Left lung (tissue), 14 donors: ENCODE data around the gene CPN2. TPM values are rescaled to one million over a fixed set of nuclear protein-coding genes. Genes with fewer than 3 reads are reported as not detected.

Source experiments
- ATAC-seq: fragments of 200-7000 bp; cut with Tn5 transposase; one replicate; pipeline ENCODE4 v1.9.1; 2020; ENCODE audit warnings: moderate library complexity
- DNase-seq, 4 donors: peaks; one replicate each; pipeline ENCODE4 v3.0.0-alpha.2; 2013 to 2020
- H3K27ac ChIP-seq, 2 donors: fragments of 200-600 bp; sonication (generic) in 1 of 2; one replicate each; pipeline versions ENCODE4 v1.5.0 to v1.8.0; 2020 to 2021
- H3K27me3 ChIP-seq, 2 donors: fragments of 200-600 bp; sonication (generic) in 1 of 2; one replicate each; pipeline versions ENCODE4 v1.5.0 to v1.8.0; 2020 to 2021
- H3K36me3 ChIP-seq, 2 donors: fragments of 200-600 bp; sonication (generic) in 1 of 2; one replicate each; pipeline versions ENCODE4 v1.5.0 to v1.8.0; 2020 to 2021
- H3K4me1 ChIP-seq, 2 donors: fragments of 200-600 bp; one replicate each; pipeline ENCODE4 v1.8.0; 2021
- H3K4me3 ChIP-seq, 2 donors: fragments of 200-600 bp; sonication (generic) in 1 of 2; one replicate each; pipeline versions ENCODE4 v1.5.0 to v1.8.0; 2020 to 2021; ENCODE audit warnings: mild to moderate bottlenecking in 1 of 2
- H3K9me3 ChIP-seq, 2 donors: fragments of 200-600 bp; sonication (generic) in 1 of 2; one replicate each; pipeline versions ENCODE4 v1.5.0 to v1.8.0; 2020 to 2021
- intact Hi-C, 2 donors: fragments of 100-400 bp; cut with DNase I; formaldehyde crosslinking; loops; one replicate each; pipeline versions ENCODE4 v1.11.2 to v1.14.2; 2022
- long read RNA-seq, 12 donors: library from polyadenylated mRNA in 2 of 12; unstranded in 2 of 12; transcript quantifications; one replicate each; pipeline ENCODE4 v2.0.0 and lab custom pipeline, GENCODE V29; 2019 to 2026
- polyA plus RNA-seq, 6 donors: library from polyadenylated mRNA; unstranded; fragments of 120-200 nt; gene quantifications; one replicate each; pipeline ENCODE4 v1.2.1, GENCODE V29; 2013; ENCODE audit not compliant: insufficient read length in 6 of 6
- total RNA-seq, 2 donors: library from RNA; stranded (reverse); fragmentation: NEBNext Ultra II Directional; extraction: Animal tissue kit (Norgen Biotek cat#: 25700); gene quantifications; one replicate each; pipeline ENCODE4 v1.2.1, GENCODE V29; 2021
- TF ChIP-seq, protein P1 (sequence below), 2 donors: fragments of 200-600 bp; sonication (generic) in 1 of 2; IDR thresholded peaks; one replicate each; pipeline versions ENCODE4 v1.5.0 to v1.8.0; 2021; ENCODE audit warnings: antibody characterized with exemption in 2 of 2
- donor health status: DM: no; HTN: yes; CAD: no.
- donor health status: DM: no; HTN: no; CAD: no.

Gene CPN2, protein sequence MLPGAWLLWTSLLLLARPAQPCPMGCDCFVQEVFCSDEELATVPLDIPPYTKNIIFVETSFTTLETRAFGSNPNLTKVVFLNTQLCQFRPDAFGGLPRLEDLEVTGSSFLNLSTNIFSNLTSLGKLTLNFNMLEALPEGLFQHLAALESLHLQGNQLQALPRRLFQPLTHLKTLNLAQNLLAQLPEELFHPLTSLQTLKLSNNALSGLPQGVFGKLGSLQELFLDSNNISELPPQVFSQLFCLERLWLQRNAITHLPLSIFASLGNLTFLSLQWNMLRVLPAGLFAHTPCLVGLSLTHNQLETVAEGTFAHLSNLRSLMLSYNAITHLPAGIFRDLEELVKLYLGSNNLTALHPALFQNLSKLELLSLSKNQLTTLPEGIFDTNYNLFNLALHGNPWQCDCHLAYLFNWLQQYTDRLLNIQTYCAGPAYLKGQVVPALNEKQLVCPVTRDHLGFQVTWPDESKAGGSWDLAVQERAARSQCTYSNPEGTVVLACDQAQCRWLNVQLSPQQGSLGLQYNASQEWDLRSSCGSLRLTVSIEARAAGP
- not detected for total RNA-seq
- not detected for polyA plus RNA-seq
- long read RNA-seq, donor 1: 0 reads
- long read RNA-seq, donor 2: 0 reads
- long read RNA-seq, donor 3: 0 reads
- long read RNA-seq, donor 4: 0 reads
- long read RNA-seq, donor 5: 0 reads
- long read RNA-seq, donor 6: 0 reads
- long read RNA-seq, donor 7: 0 reads
- long read RNA-seq, donor 8: 0 reads
- long read RNA-seq, donor 9: 0 reads
- long read RNA-seq, donor 10: 0 reads
- long read RNA-seq, donor 11: 0 reads
- long read RNA-seq, donor 12: 0 reads

GRCh38 chr3:194351080-194351672 lies at the start of gene CPN2:
CPN2 (minus strand) TSS chr3:194351328; CDS start chr3:194342702, 8,626 bp downstream.
- intact Hi-C loops: no loop called here
- no peak for ATAC-seq
- no peaks in the 10 kb centered on the region for H3K4me1 ChIP-seq

GRCh38 chr3:194399874-194400411 lies 48.8 kb upstream of the CPN2 start:
- no peak overlapping the region for H3K4me3 ChIP-seq
- ATAC-seq: no peak
- H3K4me1 ChIP-seq: peaks cover 6 to 23% of the 10 kb centered on the region in 2 donors
- TF ChIP-seq, protein P1, sequence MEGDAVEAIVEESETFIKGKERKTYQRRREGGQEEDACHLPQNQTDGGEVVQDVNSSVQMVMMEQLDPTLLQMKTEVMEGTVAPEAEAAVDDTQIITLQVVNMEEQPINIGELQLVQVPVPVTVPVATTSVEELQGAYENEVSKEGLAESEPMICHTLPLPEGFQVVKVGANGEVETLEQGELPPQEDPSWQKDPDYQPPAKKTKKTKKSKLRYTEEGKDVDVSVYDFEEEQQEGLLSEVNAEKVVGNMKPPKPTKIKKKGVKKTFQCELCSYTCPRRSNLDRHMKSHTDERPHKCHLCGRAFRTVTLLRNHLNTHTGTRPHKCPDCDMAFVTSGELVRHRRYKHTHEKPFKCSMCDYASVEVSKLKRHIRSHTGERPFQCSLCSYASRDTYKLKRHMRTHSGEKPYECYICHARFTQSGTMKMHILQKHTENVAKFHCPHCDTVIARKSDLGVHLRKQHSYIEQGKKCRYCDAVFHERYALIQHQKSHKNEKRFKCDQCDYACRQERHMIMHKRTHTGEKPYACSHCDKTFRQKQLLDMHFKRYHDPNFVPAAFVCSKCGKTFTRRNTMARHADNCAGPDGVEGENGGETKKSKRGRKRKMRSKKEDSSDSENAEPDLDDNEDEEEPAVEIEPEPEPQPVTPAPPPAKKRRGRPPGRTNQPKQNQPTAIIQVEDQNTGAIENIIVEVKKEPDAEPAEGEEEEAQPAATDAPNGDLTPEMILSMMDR (IDR thresholded peaks at IDR 0.05): no peak
- peaks cover 0 to 13% of the 10 kb centered on the region in 2 donors for H3K36me3 ChIP-seq
- no peak for DNase-seq
- no peaks in the 10 kb centered on the region for H3K9me3 ChIP-seq
- H3K27ac ChIP-seq: no peak overlapping the region
- H3K27me3 ChIP-seq: peaks cover 19 to 51% of the 10 kb centered on the region in 2 donors
- intact Hi-C loops: loop anchor here in 1 of 2 donors (5.0 kb wide), 1 partner anchor 58 kb away; no protein-coding TSS in a partner anchor

More at GRCh38 chr3:194351080-194351672, at the start of gene CPN2:
- DNase-seq: no peak
- Histone ChIP-seq H3K27me3 (peaks cover 0 to 1% of the 10 kb centered on the region in 2 donors), H3K27ac (no peak within 1 kb of the TSS), H3K9me3 (no peaks in the 10 kb centered on the region), H3K4me3 (no peak within 1 kb of the TSS), H3K36me3 (no peaks in the 10 kb centered on the region)
- TF ChIP-seq, protein P1 (IDR thresholded peaks at IDR 0.05): no peak

DNA sequence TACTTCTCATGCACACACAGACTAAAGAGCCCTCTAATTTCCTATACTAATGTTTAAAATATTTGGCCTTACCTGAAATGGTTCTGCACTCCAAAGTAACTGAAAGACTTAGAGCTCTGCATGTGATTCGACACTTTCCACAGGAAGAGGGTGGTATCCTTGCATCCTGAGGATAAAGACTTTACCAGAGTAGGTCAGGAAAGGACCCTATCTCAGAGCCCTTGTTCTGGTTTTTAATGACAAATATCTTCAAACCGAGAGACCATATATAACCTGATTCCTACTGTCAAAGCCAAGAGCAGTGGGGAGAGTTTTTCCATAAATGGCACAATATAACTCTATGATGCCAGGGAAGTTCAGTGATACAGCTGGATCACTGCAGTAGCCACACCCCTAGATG lies 48.0 kb upstream of the CPN2 start, which contains the start of gene GP5:
TSS of gene GP5 (minus strand) at position 101 of the 400 bp plus-strand sequence. CDS start 984 bp downstream, outside the sequence.
- intact Hi-C loops: loop anchor here in 1 of 2 donors (5.0 kb wide), 1 partner anchor 57 kb away; no protein-coding TSS in a partner anchor
- Histone ChIP-seq H3K4me1 (peaks cover 6 to 23% of the 10 kb centered on the region in 2 donors), H3K27me3 (peaks cover 19 to 59% of the 10 kb centered on the region in 2 donors), H3K36me3 (peaks cover 0 to 7% of the 10 kb centered on the region in 2 donors), H3K9me3 (no peaks in the 10 kb centered on the region), H3K27ac (no peak within 1 kb of the TSS), H3K4me3 (no peak within 1 kb of the TSS)
- TF ChIP-seq, protein P1 (IDR thresholded peaks at IDR 0.05): no peak
- DNase-seq: no peak
- no peak for ATAC-seq

GRCh38 chr3:194397757-194398312 lies 46.7 kb upstream of the CPN2 start:
- peak; percentile 10 for ATAC-seq
- H3K27ac ChIP-seq: no peak overlapping the region
- DNase-seq: peak in 3 of 4 donors; percentile 13 to 74 (median 35)
- peaks cover 19 to 70% of the 10 kb centered on the region in 2 donors for H3K27me3 ChIP-seq
- no peaks in the 10 kb centered on the region for H3K9me3 ChIP-seq
- TF ChIP-seq, protein P1 (IDR thresholded peaks at IDR 0.05): no peak
- H3K36me3 ChIP-seq: no peaks in the 10 kb centered on the region
- intact Hi-C loops: loop anchor here in 1 of 2 donors (5.0 kb wide), 1 partner anchor 56 kb away; no protein-coding TSS in a partner anchor
- H3K4me3 ChIP-seq: no peak overlapping the region
- peaks cover 6 to 23% of the 10 kb centered on the region in 2 donors for H3K4me1 ChIP-seq
